Neural cell (in vitro differentiated cells): ENCODE measurements around the gene CNTNAP5. TPM values are rescaled to one million over a fixed set of nuclear protein-coding genes. Genes with fewer than 3 reads are reported as not detected.

Experiments
- H2AFZ ChIP-seq: fragments of 200-600, 300-800 bp; sonication (generic), shearing (Covaris generic); 2 replicates; pipeline ENCODE4 v1.6.0; 2014; ENCODE audit warnings: low read depth, mild to moderate bottlenecking, antibody characterized with exemption, low read length, moderate library complexity
- H3F3A ChIP-seq: fragments of 200-600 bp; shearing (Covaris generic); 2 replicates; pipeline ENCODE4 v1.6.1; 2016; ENCODE audit warnings: mild to moderate bottlenecking, moderate library complexity, mixed read lengths, antibody characterized with exemption, low read length; ENCODE audit not compliant: insufficient read depth, poor library complexity, severe bottlenecking
- H3K27ac ChIP-seq: fragments of 200-600, 300-800 bp; sonication (generic), shearing (Covaris generic); 2 replicates; pipeline ENCODE4 v1.5.1; 2014; ENCODE audit warnings: mild to moderate bottlenecking, low read length, moderate library complexity
- H3K27me3 ChIP-seq: fragments of 300-800, 200-600 bp; sonication (generic), shearing (Covaris generic); 2 replicates; pipeline ENCODE4 v1.6.0; 2014; ENCODE audit warnings: mild to moderate bottlenecking, low read depth, low read length, moderate library complexity; ENCODE audit not compliant: insufficient read depth
- H3K36me3 ChIP-seq: fragments of 300-800, 200-600 bp; sonication (generic), shearing (Covaris generic); 2 replicates; pipeline ENCODE4 v1.5.1; 2014; ENCODE audit warnings: mild to moderate bottlenecking, antibody characterized with exemption, low read length, moderate library complexity; ENCODE audit not compliant: insufficient read depth
- H3K4me2 ChIP-seq: fragments of 300-800, 200-600 bp; sonication (generic), shearing (Covaris generic); 2 replicates; pipeline ENCODE4 v1.6.0; 2014; ENCODE audit warnings: mild to moderate bottlenecking, low read length
- H3K4me3 ChIP-seq: fragments of 300-800, 200-600 bp; sonication (generic), shearing (Covaris generic); 2 replicates; pipeline ENCODE4 v1.5.1; 2014; ENCODE audit warnings: mild to moderate bottlenecking, low read length, moderate library complexity
- H3K79me2 ChIP-seq: fragments of 200-600 bp; shearing (Covaris generic); replicated peaks from 2 replicates; pipeline ENCODE4 v1.6.0; 2014; ENCODE audit warnings: mild to moderate bottlenecking, low read length, moderate library complexity; ENCODE audit not compliant: insufficient read depth
- H3K9ac ChIP-seq: fragments of 300-800, 200-600 bp; sonication (generic), shearing (Covaris generic); 2 replicates; pipeline ENCODE4 v1.6.1; 2016; ENCODE audit warnings: mild to moderate bottlenecking, low read length, mixed read lengths
- H3K9me2 ChIP-seq: fragments of 200-600 bp; shearing (Covaris generic); 2 replicates; pipeline ENCODE4 v1.6.1; 2016; ENCODE audit warnings: mild to moderate bottlenecking, low read length, mixed read lengths; ENCODE audit not compliant: insufficient read depth
- H3K9me3 ChIP-seq: fragments of 200-600, 300-800 bp; sonication (generic), shearing (Covaris generic); 2 replicates; pipeline ENCODE4 v1.6.1; 2016; ENCODE audit warnings: mild to moderate bottlenecking, mixed run types, low read length, moderate library complexity, mixed read lengths
- H4K20me1 ChIP-seq: fragments of 200-600 bp; shearing (Covaris generic); 2 replicates; pipeline ENCODE4 v1.6.1; 2016; ENCODE audit warnings: mild to moderate bottlenecking, mixed run types; ENCODE audit not compliant: insufficient read depth
- CTCF ChIP-seq: fragments of 450-650 bp; IDR thresholded peaks from 2 replicates; pipeline ENCODE4 v1.5.1; 2014; ENCODE audit warnings: antibody characterized with exemption, mild to moderate bottlenecking, moderate library complexity; ENCODE audit not compliant: poor library complexity, severe bottlenecking
- EP300 ChIP-seq: fragments of 450-650 bp; conservative IDR thresholded peaks from 2 replicates; pipeline ENCODE4 v1.6.1; 2014; ENCODE audit warnings: antibody characterized with exemption, mild to moderate bottlenecking, moderate library complexity; ENCODE audit not compliant: poor library complexity, severe bottlenecking
- EZH2 ChIP-seq: fragments of 200-600, 300-800 bp; shearing (Covaris generic), sonication (generic); IDR thresholded peaks from 2 replicates; pipeline ENCODE4 v1.6.1; 2014; ENCODE audit warnings: antibody characterized with exemption, low read length, borderline replicate concordance, mild to moderate bottlenecking; ENCODE audit not compliant: insufficient read depth, poor library complexity, severe bottlenecking
- MXI1 ChIP-seq: fragments of 450-650 bp; conservative IDR thresholded peaks from 2 replicates; pipeline ENCODE4 v1.6.1; 2014; ENCODE audit warnings: antibody characterized with exemption, mild to moderate bottlenecking; ENCODE audit not compliant: poor library complexity, severe bottlenecking
- POLR2AphosphoS5 ChIP-seq: IDR thresholded peaks from 2 replicates; pipeline ENCODE4 v1.6.1; 2012
- RAD21 ChIP-seq: fragments of 450-650 bp; conservative IDR thresholded peaks from 2 replicates; pipeline ENCODE4 v1.6.1; 2014; ENCODE audit warnings: antibody characterized with exemption, mild to moderate bottlenecking, moderate library complexity
- REST ChIP-seq: IDR thresholded peaks from 2 replicates; pipeline ENCODE4 v1.6.1; 2012; ENCODE audit warnings: borderline replicate concordance
- SMC3 ChIP-seq: fragments of 450-650 bp; conservative IDR thresholded peaks from 2 replicates; pipeline ENCODE4 v1.6.1; 2014; ENCODE audit warnings: antibody characterized with exemption, mild to moderate bottlenecking, moderate library complexity; ENCODE audit not compliant: poor library complexity
- TAF1 ChIP-seq: IDR thresholded peaks from 2 replicates; pipeline ENCODE4 v1.6.1; 2012; ENCODE audit warnings: low read depth
- polyA plus RNA-seq: library from polyadenylated mRNA; depleted of rRNA; stranded (reverse); fragments of >200 nt; gene quantifications from 2 replicates; pipeline ENCODE4 v1.2.3, GENCODE V29; 2014

CNTNAP5 gene
- polyA plus RNA-seq, 1 donor from 2014 or later, result 19.3 TPM

GRCh38 chr2:124327303-124327702 lies 302.2 kb downstream of the CNTNAP5 start:
- H3K9me2 ChIP-seq, result no peaks in the 10 kb centered on the region
- no peak overlapping the region for H2AFZ ChIP-seq
- no peak overlapping the region for H3K9ac ChIP-seq
- H3K4me3 ChIP-seq, result no peak overlapping the region
- H3K27me3 ChIP-seq, result no peaks in the 10 kb centered on the region
- H3K27ac ChIP-seq, result no peak overlapping the region
- no peaks in the 10 kb centered on the region for H3F3A ChIP-seq
- no peak for TF ChIP-seq REST
- TF ChIP-seq TAF1, result no peak
- no peak for TF ChIP-seq CTCF
- TF ChIP-seq POLR2AphosphoS5, result no peak
- no peak for TF ChIP-seq MXI1
- TF ChIP-seq SMC3, result no peak
- no peak for TF ChIP-seq RAD21
- no peak for TF ChIP-seq EZH2
- no peak for TF ChIP-seq EP300
- no peaks in the 10 kb centered on the region for H3K36me3 ChIP-seq
- no peak overlapping the region for H3K4me2 ChIP-seq
- no peaks in the 10 kb centered on the region for H3K9me3 ChIP-seq
- no peaks in the 10 kb centered on the region for H4K20me1 ChIP-seq
- no peaks in the 10 kb centered on the region for H3K79me2 ChIP-seq

- Histone ChIP-seq H3K36me3 (no peaks in the 10 kb centered on the region), H3K4me2 (no peak overlapping the region), H3K27ac (no peak overlapping the region), H3K4me3 (no peak overlapping the region), H3K27me3 (no peaks in the 10 kb centered on the region), H3F3A (no peaks in the 10 kb centered on the region), H3K9me3 (no peaks in the 10 kb centered on the region), H4K20me1 (no peaks in the 10 kb centered on the region), H3K9me2 (no peaks in the 10 kb centered on the region), H3K9ac (no peak overlapping the region), H3K79me2 (no peaks in the 10 kb centered on the region), H2AFZ (no peak overlapping the region)
- TF ChIP-seq EP300 (no peak), RAD21 (no peak), MXI1 (no peak), EZH2 (no peak), POLR2AphosphoS5 (no peak), TAF1 (no peak), SMC3 (no peak), REST (no peak), CTCF (no peak)
Measured at GRCh38 chr2:124328397-124328796, 303.3 kb downstream of the CNTNAP5 start.
